Measurements from ENCODE around the gene EXOC1. TPM values are rescaled to one million over a fixed set of nuclear protein-coding genes. Genes with fewer than 3 reads are reported as not detected.

The EXOC1 gene
- total and polyA plus RNA-seq, 9 of the 15 experiments (the other 6 are each of a cell fraction or from before 2014, with no cell fraction given), result 16.0 to 45.5 (median 26.2) TPM

GRCh38 chr4:55834086-55834795 is 19.2 kb upstream of the EXOC1 start (continued):
- no peak for TF ChIP-seq PHB2 (IDR thresholded peaks at IDR 0.05; ENCODE audit: low read depth)
- no peak for TF ChIP-seq ZFP36 (IDR thresholded peaks at IDR 0.05; ENCODE audit: low read depth, low read length, partially characterized antibody)
- no peak for TF ChIP-seq HNRNPK (IDR thresholded peaks at IDR 0.05; ENCODE audit: low read depth, low read length, poor library complexity, severe bottlenecking)
- no peak for TF ChIP-seq ZNF398 (CRISPR knock-in tag; IDR thresholded peaks at IDR 0.05)
- TF ChIP-seq ATF3 (IDR thresholded peaks at IDR 0.05), result peak; percentile 63
- TF ChIP-seq ATF3 (CRISPR knock-in tag; conservative IDR thresholded peaks at IDR 0.05), result no peak
- TF ChIP-seq ZHX1 (conservative IDR thresholded peaks at IDR 0.05; ENCODE audit: low read length), result no peak
- no peak for TF ChIP-seq TFAM (CRISPR knock-in tag; conservative IDR thresholded peaks at IDR 0.05)
- peak; percentile 86 for TF ChIP-seq MAFG (tag; conservative IDR thresholded peaks at IDR 0.05)
- no peak for TF ChIP-seq MEF2A (IDR thresholded peaks at IDR 0.05; ENCODE audit: control insufficient read depth, low read depth, low read length)
- peak; percentile 82 for TF ChIP-seq C11orf30 (IDR thresholded peaks at IDR 0.05; ENCODE audit: low read depth)
- TF ChIP-seq HNRNPL (IDR thresholded peaks at IDR 0.05; ENCODE audit: low read depth, low read length), result no peak
- no peak for TF ChIP-seq STAT5A (IDR thresholded peaks at IDR 0.05; ENCODE audit: borderline replicate concordance, low read length)
- no peak for TF ChIP-seq ATF2 (CRISPR knock-in tag; IDR thresholded peaks at IDR 0.05)
- 0 out of 2 replicates have a peak, but pooled peaks have one; percentile 44 for TF ChIP-seq MAFK (IDR thresholded peaks at IDR 0.05; ENCODE audit: low read length)
- TF ChIP-seq ZNF780A (CRISPR knock-in tag; IDR thresholded peaks at IDR 0.05), result no peak
- no peak for TF ChIP-seq ETS1 (conservative IDR thresholded peaks at IDR 0.05; ENCODE audit: control insufficient read depth, low read depth, low read length)

All from K562 (cell line).